ENCODE results near the gene SUN5.

- TF ChIP-seq POLR2A (IDR thresholded peaks at IDR 0.05; ENCODE audit: low read depth, low read length): no peak
- TF ChIP-seq POLR2AphosphoS5 (IDR thresholded peaks at IDR 0.05; ENCODE audit: low read depth, low read length): no peak
Observed at GRCh38 chr20:33034115-33034514, 29.9 kb upstream of the SUN5 start.

Data from GM12892 (cell line).